Panc1 (cell line): ENCODE results near the gene TBR1. TPM values are rescaled to one million over a fixed set of nuclear protein-coding genes. Genes with fewer than 3 reads are reported as not detected.

Experiments
- ATAC-seq: fragments of 200-7000 bp; cut with Tn5 transposase; 2 replicates; pipeline ENCODE4 v1.9.1; 2020; ENCODE audit warnings: mild to moderate bottlenecking, moderate library complexity
- BruUV-seq: library from RNA; stranded (reverse); fragments of 400-500 nt; replicated peaks from 2 replicates; lab custom pipeline; 2021; lab: Mats Ljungman, UMichigan
- CTCF ChIA-PET: fragments of 300-600 bp; sonication (Branson Sonifier 250); formaldehyde crosslinking; loops from one replicate; lab custom pipeline; 2022; ENCODE audit warnings: antibody characterized with exemption; lab: Charles Lee
- POLR2A ChIA-PET: fragments of 300-600 bp; sonication (Branson Sonifier 250); formaldehyde crosslinking; loops from one replicate; lab custom pipeline; 2022; ENCODE audit warnings: antibody characterized with exemption; lab: Charles Lee
- DNase-seq: peaks from one replicate; pipeline ENCODE4 v3.0.0-alpha.2; 2010; ENCODE audit warnings: low read depth, low spot score
- H3K27ac ChIP-seq: 2 replicates; pipeline ENCODE4 v1.5.1; 2011; ENCODE audit warnings: mild to moderate bottlenecking, low read length, inconsistent platforms
- H3K27me3 ChIP-seq: fragments of 200-500 bp; sonication (Bioruptor generic); 2 replicates; pipeline ENCODE4 v1.6.0; 2014; ENCODE audit warnings: low read length, inconsistent platforms; ENCODE audit not compliant: control insufficient read depth, insufficient read depth
- H3K36me3 ChIP-seq: fragments of 200-500 bp; sonication (Bioruptor generic); 2 replicates; pipeline ENCODE4 v1.5.1; 2014; ENCODE audit warnings: inconsistent platforms, mild to moderate bottlenecking, low read length, moderate library complexity; ENCODE audit not compliant: control insufficient read depth, insufficient read depth
- H3K4me1 ChIP-seq: 2 replicates; pipeline ENCODE4 v1.5.1; 2011; ENCODE audit warnings: inconsistent platforms, mild to moderate bottlenecking, low read length, moderate library complexity; ENCODE audit not compliant: control insufficient read depth, insufficient read depth
- H3K4me3 ChIP-seq, 2 experiments: 2 replicates each; pipeline ENCODE4 v1.5.1; 2011 to 2012; ENCODE audit warnings: low read depth in 2 of 2, low read length in 2 of 2, mild to moderate bottlenecking in 2 of 2, inconsistent platforms in 1 of 2, moderate library complexity in 1 of 2
- H3K9me3 ChIP-seq: fragments of 200-500 bp; sonication (Bioruptor generic); 2 replicates; pipeline ENCODE4 v1.5.1; 2014; ENCODE audit warnings: low read depth, mild to moderate bottlenecking, inconsistent platforms, low read length, moderate library complexity; ENCODE audit not compliant: control insufficient read depth, insufficient read depth
- CTCF ChIP-seq: fragments of 450-650 bp; IDR thresholded peaks from 2 replicates; pipeline ENCODE4 v1.5.1; 2017; ENCODE audit warnings: mild to moderate bottlenecking
- POLR2AphosphoS5 ChIP-seq: IDR thresholded peaks from 2 replicates; pipeline ENCODE4 v1.6.1; 2012; ENCODE audit warnings: mild to moderate bottlenecking, low read depth, low read length, moderate library complexity
- REST ChIP-seq, 2 experiments: IDR thresholded peaks; 2 replicates each; pipeline ENCODE4 v1.6.1; 2011 to 2012; ENCODE audit warnings: low read depth in 2 of 2, control low read depth in 1 of 2, low read length in 1 of 2, mild to moderate bottlenecking in 1 of 2, moderate library complexity in 1 of 2; ENCODE audit not compliant: insufficient read depth in 1 of 2
- SIN3A ChIP-seq: IDR thresholded peaks from 2 replicates; pipeline ENCODE4 v1.6.1; 2012; ENCODE audit warnings: low read depth, mild to moderate bottlenecking, low read length, moderate library complexity, borderline replicate concordance; ENCODE audit not compliant: insufficient read depth
- TCF7L2 ChIP-seq: IDR thresholded peaks from 2 replicates; pipeline ENCODE4 v1.6.1; 2011; ENCODE audit warnings: mild to moderate bottlenecking, low read depth, low read length, inconsistent platforms
- in situ Hi-C: cut with HindIII; loops from 2 replicates; pipeline ENCODE4 v1.10.0; 2016; ENCODE audit warnings: low sequenced_read_pairs, low pct_unique_long_range_greater_than_20kb
- intact Hi-C: fragments of 100-400 bp; cut with micrococcal nuclease; formaldehyde crosslinking; loops from one replicate; pipeline ENCODE4 v1.10.0; 2022; ENCODE audit not compliant: unreplicated experiment
- total RNA-seq: library from RNA; stranded (reverse); gene quantifications from one replicate; pipeline ENCODE4 v1.2.1, GENCODE V29; 2021; ENCODE audit not compliant: unreplicated experiment

The TBR1 gene
- total RNA-seq, 1 experiment from 2014 or later: not detected

DNA sequence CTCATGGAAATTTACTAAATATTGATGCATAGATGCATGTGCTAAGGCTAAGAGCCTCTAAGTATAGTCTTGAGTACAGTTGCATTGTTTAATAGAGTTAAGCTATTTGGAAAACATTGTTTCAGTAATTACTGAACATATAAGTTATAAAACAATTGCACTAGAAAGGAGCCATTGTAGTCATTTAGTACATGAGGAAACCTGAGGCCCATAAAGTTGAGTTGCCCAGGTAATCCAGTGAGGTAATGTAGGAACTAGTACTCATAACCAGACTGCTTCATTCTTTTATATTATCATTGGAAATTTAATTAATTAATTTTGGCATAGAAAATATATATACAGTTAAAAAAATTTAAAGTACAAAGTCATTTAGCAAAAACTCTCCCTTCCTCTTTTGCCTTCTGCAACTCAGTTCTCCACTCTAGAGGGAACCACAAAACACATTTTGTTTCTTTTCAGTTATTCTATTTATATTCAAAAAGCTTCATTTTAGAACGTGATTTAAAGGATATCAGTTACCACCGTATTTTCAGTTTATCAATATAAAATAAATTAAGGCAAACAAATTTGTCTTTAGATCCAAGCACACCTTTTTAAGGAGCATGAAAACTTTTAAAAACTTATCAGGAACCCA lies 27.8 kb upstream of the TBR1 start:
- H3K4me3 ChIP-seq: no peak overlapping the region
- no peak for ATAC-seq
- H3K36me3 ChIP-seq: peaks cover 17% of the 10 kb centered on the region
- ChIA-PET CTCF (no interaction called here), POLR2A (no interaction called here)
- no peak overlapping the region for H3K27ac ChIP-seq
- no peaks in the 10 kb centered on the region for H3K4me1 ChIP-seq
- intact Hi-C loops: no loop called here
- DNase-seq: no peak
- TF ChIP-seq CTCF: no peak
- TF ChIP-seq REST (IDR thresholded peaks at IDR 0.05; ENCODE audit: insufficient read depth in 1 of 2, low read depth in 2 of 2, low read length in 1 of 2): no peak
- no peak for TF ChIP-seq SIN3A
- TF ChIP-seq TCF7L2: no peak
- no peak for TF ChIP-seq POLR2AphosphoS5
- no peaks in the 10 kb centered on the region for H3K9me3 ChIP-seq
- in situ Hi-C loops: no loop called here
- H3K27me3 ChIP-seq: no peaks in the 10 kb centered on the region
- BruUV-seq: no TSS peak

- POLR2A ChIA-PET: no interaction called here
- intact Hi-C loops (no loop called here), in situ Hi-C loops (no loop called here)
- TF ChIP-seq TCF7L2 (no peak), CTCF (no peak), POLR2AphosphoS5 (no peak), REST (IDR thresholded peaks at IDR 0.05; ENCODE audit: insufficient read depth in 1 of 2, low read depth in 2 of 2, low read length in 1 of 2) (no peak), SIN3A (no peak)
- H3K27ac ChIP-seq: no peak overlapping the region
- peaks cover 22% of the 10 kb centered on the region for H3K36me3 ChIP-seq
- CTCF ChIA-PET: no interaction called here
- no TSS peak for BruUV-seq
- H3K4me1 ChIP-seq: no peaks in the 10 kb centered on the region
- H3K27me3 ChIP-seq: no peaks in the 10 kb centered on the region
- H3K9me3 ChIP-seq: no peaks in the 10 kb centered on the region
- H3K4me3 ChIP-seq: no peak overlapping the region
- DNase-seq (no peak), ATAC-seq (no peak)
Measured at GRCh38 chr2:161391737-161392506, 24.2 kb upstream of the TBR1 start.
